Measurements from ENCODE around the gene BLOC1S6.

- TF ChIP-seq, protein P1, sequence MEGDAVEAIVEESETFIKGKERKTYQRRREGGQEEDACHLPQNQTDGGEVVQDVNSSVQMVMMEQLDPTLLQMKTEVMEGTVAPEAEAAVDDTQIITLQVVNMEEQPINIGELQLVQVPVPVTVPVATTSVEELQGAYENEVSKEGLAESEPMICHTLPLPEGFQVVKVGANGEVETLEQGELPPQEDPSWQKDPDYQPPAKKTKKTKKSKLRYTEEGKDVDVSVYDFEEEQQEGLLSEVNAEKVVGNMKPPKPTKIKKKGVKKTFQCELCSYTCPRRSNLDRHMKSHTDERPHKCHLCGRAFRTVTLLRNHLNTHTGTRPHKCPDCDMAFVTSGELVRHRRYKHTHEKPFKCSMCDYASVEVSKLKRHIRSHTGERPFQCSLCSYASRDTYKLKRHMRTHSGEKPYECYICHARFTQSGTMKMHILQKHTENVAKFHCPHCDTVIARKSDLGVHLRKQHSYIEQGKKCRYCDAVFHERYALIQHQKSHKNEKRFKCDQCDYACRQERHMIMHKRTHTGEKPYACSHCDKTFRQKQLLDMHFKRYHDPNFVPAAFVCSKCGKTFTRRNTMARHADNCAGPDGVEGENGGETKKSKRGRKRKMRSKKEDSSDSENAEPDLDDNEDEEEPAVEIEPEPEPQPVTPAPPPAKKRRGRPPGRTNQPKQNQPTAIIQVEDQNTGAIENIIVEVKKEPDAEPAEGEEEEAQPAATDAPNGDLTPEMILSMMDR (IDR thresholded peaks at IDR 0.05) = no peak
- TF ChIP-seq POLR2A (IDR thresholded peaks at IDR 0.05) = no peak
Observed at GRCh38 chr15:45572617-45573016, 14.6 kb upstream of the BLOC1S6 start.
